ENCODE measurements around the gene TAOK1. TPM values are rescaled to one million over a fixed set of nuclear protein-coding genes. Genes with fewer than 3 reads are reported as not detected.
A peak's percentile ranks its signal among the peaks of the same experiment; 100 is the strongest.

TAOK1 gene
- total RNA-seq, 1 experiment from 2014 or later = 64.3 TPM

- no peak for DNase-seq (ENCODE audit: low spot score)
Measured at GRCh38 chr17:29571486-29571882, 181.3 kb downstream of the TAOK1 start.

DNA sequence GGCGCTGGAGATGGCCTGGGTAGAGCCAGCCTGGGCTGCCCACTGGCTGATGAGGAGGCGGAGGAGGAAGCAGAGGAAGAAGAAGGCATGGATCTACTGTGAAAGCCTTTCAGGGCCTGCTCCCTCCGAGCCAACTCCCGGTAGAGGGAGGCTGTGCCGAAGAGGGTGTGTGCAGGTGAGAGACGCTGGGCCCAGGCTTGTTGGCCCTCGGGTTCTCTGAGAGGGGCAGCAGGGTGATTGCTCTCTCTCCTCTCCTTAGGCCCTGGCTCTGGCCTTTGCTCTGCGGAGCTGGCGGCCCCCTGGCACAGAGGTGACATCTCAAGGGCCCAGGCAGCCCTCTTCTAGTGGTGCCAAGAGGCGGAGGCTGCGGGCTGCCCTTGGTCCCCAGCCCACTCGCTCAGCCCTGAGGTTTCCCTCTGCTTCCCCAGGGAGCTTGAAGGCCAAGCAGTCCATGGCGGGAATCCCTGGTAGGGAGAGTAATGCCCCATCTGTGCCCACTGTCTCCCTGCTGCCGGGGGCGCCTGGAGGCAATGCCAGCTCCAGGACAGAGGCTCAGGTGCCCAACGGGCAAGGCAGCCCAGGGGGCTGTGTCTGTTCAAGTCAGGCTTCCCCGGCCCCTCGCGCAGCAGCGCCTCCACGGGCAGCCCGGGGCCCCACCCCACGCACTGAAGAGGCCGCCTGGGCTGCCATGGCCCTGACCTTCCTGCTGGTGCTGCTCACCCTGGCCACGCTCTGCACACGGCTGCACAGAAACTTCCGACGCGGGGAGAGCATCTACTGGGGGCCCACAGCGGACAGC lies 181.9 kb downstream of the TAOK1 start:
- no peak for DNase-seq (ENCODE audit: low spot score)

GRCh38 chr17:29572691-29573557 lies 182.8 kb downstream of the TAOK1 start:
- no peak for DNase-seq (ENCODE audit: low spot score)

GRCh38 chr17:29573558-29573869 lies 183.4 kb downstream of the TAOK1 start:
- DNase-seq (ENCODE audit: low spot score) = no peak

GRCh38 chr17:29573871-29574731 lies 183.9 kb downstream of the TAOK1 start:
- no peak for DNase-seq (ENCODE audit: low spot score)

DNA sequence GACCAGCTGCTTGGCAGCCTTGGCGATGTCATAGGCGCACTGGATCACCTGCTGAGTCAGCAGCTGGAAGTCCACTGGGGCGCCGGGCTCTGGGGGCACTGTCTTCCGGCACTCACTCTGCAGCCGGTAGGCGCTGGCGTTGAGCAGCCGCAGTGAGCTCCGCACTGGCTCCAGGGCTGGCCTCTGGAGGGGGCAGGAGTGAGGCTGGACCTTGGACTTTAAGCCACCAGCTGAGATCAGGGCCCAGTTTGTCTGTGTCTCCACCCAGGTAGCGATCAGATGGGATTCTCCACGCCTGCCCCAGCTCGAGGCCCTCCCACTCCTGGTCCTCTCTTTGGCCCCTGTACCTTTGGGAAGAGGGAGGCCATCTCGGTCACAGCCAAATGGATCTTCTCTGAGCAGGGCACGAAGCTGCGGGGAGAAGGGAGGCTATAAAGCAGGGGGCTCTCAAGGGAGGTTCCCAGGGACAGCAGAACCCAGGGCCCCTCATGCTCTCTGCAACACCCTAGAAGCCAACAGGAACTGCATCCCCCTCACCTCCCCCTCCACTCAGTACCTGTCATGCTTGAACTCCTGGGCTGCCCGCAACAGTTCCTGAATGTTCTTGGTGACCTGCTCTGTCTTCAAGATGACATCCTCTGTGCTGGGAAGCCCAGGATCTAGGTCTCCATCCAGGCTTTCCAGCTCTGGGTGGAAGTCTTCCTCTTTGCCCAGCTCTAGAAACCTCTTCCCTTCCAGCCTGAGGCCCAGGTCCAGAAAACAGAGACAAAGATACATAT lies 184.8 kb downstream of the TAOK1 start:
- no peak for DNase-seq (ENCODE audit: low spot score)

- no peak for DNase-seq (ENCODE audit: low spot score)
Measured at GRCh38 chr17:29575511-29576213, 185.5 kb downstream of the TAOK1 start.

- no peak for DNase-seq (ENCODE audit: low spot score)
Measured at GRCh38 chr17:29576214-29577000, 186.2 kb downstream of the TAOK1 start.

DNA sequence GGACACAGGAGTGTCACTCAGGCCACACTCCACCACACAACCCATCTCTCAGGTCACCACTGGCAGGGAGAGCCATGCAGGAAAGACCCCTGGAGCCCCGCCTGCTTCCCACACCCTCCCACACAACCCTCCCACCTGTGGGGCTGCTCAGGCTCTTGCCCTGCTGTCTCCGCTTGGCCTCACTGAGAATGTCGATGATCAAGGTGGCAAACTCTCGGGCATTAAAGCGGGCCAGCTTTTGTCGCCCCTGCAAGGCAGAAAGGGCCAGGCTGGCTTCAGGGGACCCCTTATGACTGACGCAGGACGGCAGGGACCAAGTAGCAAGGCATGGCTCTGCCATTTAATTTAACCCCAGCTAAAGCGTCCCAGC lies 186.8 kb downstream of the TAOK1 start:
- DNase-seq (ENCODE audit: low spot score) = no peak

DNA sequence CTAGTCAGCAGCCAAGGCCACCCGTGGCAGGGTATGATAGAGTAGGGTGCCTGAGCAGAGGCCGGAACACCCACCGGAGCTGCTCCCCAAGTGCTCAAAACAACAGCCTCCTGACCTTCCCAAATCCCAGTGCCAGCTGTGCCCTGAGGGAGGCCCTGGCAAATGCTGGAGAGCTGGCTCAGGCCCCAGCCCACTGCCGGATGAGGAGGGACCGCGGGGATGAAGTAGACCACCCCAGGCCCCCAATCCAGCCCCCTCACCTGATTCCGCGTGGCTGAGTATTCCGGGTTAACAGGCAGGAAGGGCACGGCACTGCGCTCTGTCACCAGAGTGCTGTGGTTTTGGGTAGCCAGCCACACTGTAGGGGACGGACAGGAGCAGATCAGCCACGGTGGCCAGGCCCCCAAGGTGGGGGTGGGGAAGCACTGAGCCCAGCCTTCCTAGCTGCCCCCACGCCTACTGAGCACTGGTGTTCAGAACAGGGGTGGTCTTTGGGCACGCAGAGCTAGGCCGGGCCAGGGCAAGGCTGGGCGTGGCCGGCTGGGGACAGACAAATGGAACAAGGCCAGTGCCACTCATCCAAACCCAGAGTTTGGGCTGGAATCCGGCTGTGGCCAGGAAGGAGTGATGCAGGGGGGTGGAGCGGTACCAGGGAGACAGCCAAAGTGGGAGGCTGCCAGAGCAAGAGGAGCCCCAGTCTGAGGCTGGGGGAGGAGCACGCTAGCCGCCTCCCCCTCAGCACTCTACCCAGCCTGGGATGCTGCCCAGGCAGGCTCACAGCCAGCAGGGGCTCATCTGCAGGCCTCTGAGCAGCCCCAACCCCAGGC lies 187.4 kb downstream of the TAOK1 start:
- DNase-seq (ENCODE audit: low spot score) = peak; percentile 59

DNA sequence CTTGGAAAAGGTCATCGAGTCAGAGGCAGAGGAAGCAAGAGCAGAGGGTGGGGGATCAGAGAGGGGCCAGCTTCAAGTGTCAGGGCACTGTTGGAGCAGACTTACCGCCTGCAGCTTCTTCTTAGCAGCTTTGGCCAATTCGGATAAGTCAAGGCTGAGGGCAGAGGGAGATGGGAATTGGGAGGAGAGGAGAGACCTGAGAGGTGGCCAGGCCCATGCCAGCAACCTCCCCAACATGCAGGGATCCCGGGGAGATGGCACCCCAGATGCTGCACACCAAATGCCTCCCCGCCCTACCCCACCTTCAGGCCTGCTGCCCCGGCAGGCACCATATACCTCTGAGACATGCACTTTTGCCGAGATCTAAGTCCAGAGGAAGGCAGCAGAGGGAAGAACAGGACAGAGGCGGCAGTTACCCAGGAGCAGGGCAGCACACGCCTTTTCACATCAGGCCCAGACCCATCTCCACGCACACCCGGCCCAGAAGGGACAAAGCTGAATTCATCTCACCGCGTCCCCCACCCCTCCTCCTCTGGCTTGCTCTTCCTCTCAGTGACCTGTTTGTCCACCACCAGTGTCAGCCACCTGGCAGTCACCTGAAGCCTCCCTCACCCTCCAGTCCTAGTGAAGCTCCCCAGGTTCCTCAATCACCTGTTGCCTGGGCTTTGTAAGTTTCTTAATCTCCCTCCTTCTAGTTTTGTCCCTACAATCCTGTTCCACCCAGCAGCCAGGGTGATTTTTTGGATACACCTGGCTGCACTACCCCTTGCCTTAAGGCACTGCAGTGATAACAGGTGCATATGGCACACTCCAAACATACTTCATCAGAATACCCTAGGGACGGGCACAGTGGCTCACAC lies 188.7 kb downstream of the TAOK1 start:
- no peak for DNase-seq (ENCODE audit: low spot score)

DNA sequence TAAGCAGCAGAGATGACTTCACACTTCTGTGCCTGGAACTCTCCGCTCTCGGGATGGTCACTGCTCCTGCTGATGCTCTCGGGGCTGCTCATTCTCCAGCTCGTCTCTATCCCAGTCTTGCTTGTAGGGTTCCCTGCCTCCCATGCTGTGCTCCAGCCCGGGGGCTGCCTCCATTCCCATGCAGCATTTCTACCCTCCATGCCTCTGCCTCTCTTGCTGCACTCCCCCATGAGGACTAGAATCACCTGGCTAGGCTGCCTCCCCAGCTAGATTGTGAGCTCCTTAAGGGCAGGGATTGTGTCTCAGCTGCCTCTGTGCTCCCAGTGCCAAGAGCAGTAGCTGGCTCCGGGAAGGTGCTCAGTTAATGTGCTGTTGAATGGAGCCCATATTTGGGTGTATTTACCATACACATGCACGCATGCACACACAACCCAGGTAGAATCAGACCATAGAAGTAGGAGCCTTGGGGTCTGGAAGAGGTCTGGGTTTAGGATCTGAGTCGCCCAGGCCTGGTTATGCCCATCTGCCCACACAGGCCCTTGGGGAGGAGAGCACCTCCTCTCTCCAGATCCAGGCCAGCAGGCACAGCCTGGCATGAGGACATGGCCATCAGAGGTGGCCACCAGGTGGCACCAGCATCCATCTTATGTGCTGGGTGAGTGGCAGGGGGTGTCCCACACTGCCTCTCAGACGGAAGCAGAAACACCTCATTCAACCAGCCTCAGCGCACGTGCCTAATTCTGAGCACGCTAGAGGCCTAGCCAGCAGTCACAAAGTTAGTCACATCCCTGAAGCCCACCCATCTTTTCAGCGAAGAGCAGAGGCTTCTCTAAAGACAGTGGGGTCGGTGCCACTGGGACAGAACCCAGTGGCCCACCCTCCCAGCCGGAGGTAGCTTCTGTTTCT lies 190.0 kb downstream of the TAOK1 start:
- DNase-seq (ENCODE audit: low spot score) = peak; percentile 85

- DNase-seq (ENCODE audit: low spot score) = no peak
Measured at GRCh38 chr17:29581583-29582253, 191.6 kb downstream of the TAOK1 start.

- DNase-seq (ENCODE audit: low spot score) = no peak
Measured at GRCh38 chr17:29582254-29582765, 192.1 kb downstream of the TAOK1 start.

- DNase-seq (ENCODE audit: low spot score) = no peak
Measured at GRCh38 chr17:29582772-29583171, 192.6 kb downstream of the TAOK1 start.

All from A172 (cell line).